Karpas-422 (cell line): ENCODE data around the gene GPX2. TPM values are rescaled to one million over a fixed set of nuclear protein-coding genes. Genes with fewer than 3 reads are reported as not detected.
"Not testable (repeated sequence)": the region's sequence is repeated elsewhere in the genome, so short reads cannot be mapped to it uniquely, and the experiment has no call there.

Experiments
- DNase-seq: peaks from one replicate; pipeline ENCODE4 v3.0.0-alpha.2; 2015
- H2AFZ ChIP-seq: fragments of 200-600 bp; sonication (generic); 2 replicates; pipeline ENCODE4 v1.6.1; 2014; ENCODE audit warnings: antibody characterized with exemption, low read length, mixed read lengths
- H3K27ac ChIP-seq: fragments of 200-600 bp; sonication (generic); 2 replicates; pipeline ENCODE4 v1.5.1; 2014; ENCODE audit warnings: mild to moderate bottlenecking, low read length, moderate library complexity
- H3K27me3 ChIP-seq: fragments of 200-600 bp; sonication (generic); 2 replicates; pipeline ENCODE4 v1.6.1; 2014; ENCODE audit warnings: low read length, mixed read lengths
- H3K36me3 ChIP-seq: fragments of 200-600 bp; sonication (generic); 2 replicates; pipeline ENCODE4 v1.6.1; 2014; ENCODE audit warnings: low read length, mixed read lengths; ENCODE audit not compliant: insufficient read depth
- H3K4me1 ChIP-seq: fragments of 200-600 bp; sonication (generic); 2 replicates; pipeline ENCODE4 v1.6.1; 2014; ENCODE audit warnings: mild to moderate bottlenecking, low read length, mixed read lengths
- H3K4me2 ChIP-seq: fragments of 200-600 bp; sonication (generic); 2 replicates; pipeline ENCODE4 v1.6.1; 2014; ENCODE audit warnings: low read length, low read depth, mild to moderate bottlenecking; ENCODE audit not compliant: poor library complexity, severe bottlenecking
- H3K4me3 ChIP-seq: fragments of 200-600 bp; sonication (generic); 2 replicates; pipeline ENCODE4 v1.5.1; 2014; ENCODE audit warnings: mild to moderate bottlenecking, antibody characterized with exemption, low read length, mixed read lengths
- H3K79me2 ChIP-seq: fragments of 200-600 bp; sonication (generic); 2 replicates; pipeline ENCODE4 v1.6.1; 2014; ENCODE audit warnings: mild to moderate bottlenecking, low read length, mixed read lengths
- H3K9ac ChIP-seq: fragments of 200-600 bp; sonication (generic); 2 replicates; pipeline ENCODE4 v1.6.0; 2014; ENCODE audit warnings: low read length
- H3K9me2 ChIP-seq: fragments of 200-600 bp; sonication (generic), shearing (Covaris generic); replicated peaks from 2 replicates; pipeline ENCODE4 v1.6.0; 2014; ENCODE audit warnings: mild to moderate bottlenecking, low read length, moderate library complexity; ENCODE audit not compliant: insufficient read depth
- H3K9me3 ChIP-seq: fragments of 300-700, 200-600 bp; sonication (generic); 2 replicates; pipeline ENCODE4 v1.6.1; 2014; ENCODE audit warnings: low read length, mixed read lengths
- H4K20me1 ChIP-seq: fragments of 200-600 bp; sonication (generic); 2 replicates; pipeline ENCODE4 v1.6.1; 2014; ENCODE audit warnings: mild to moderate bottlenecking, antibody characterized with exemption, low read length, low read depth; ENCODE audit not compliant: insufficient read depth
- total RNA-seq: library from RNA; depleted of rRNA; stranded (reverse); fragments of >200 nt; shearing (Covaris generic); gene quantifications from 2 replicates; pipeline ENCODE4 v1.2.3, GENCODE V29; 2014; ENCODE audit warnings: low replicate concordance

GPX2 gene
- total RNA-seq, 1 experiment from 2014 or later = not detected

GRCh38 chr14:64919618-64920017 is 22.9 kb downstream of the GPX2 start:
- no peak overlapping the region for H2AFZ ChIP-seq
- peaks cover 99% of the 10 kb centered on the region for H3K79me2 ChIP-seq
- H4K20me1 ChIP-seq = peaks cover 27% of the 10 kb centered on the region
- no peaks in the 10 kb centered on the region for H3K9me3 ChIP-seq
- H3K9me2 ChIP-seq = no peaks in the 10 kb centered on the region
- no peak overlapping the region for H3K9ac ChIP-seq
- no peak overlapping the region for H3K4me2 ChIP-seq
- no peak overlapping the region for H3K4me3 ChIP-seq
- peaks cover 24% of the 10 kb centered on the region for H3K4me1 ChIP-seq
- no peaks in the 10 kb centered on the region for H3K27me3 ChIP-seq
- no peak for DNase-seq
- H3K27ac ChIP-seq = no peak overlapping the region
- peaks cover 47% of the 10 kb centered on the region; the same call in 1 of the 2 replicates for H3K36me3 ChIP-seq

- Histone ChIP-seq H2AFZ (no peak overlapping the region), H3K9ac (no peak overlapping the region), H3K4me2 (no peak overlapping the region), H3K9me2 (no peaks in the 10 kb centered on the region), H3K27ac (no peak overlapping the region), H3K79me2 (peaks cover 99% of the 10 kb centered on the region), H3K4me1 (peaks cover 24% of the 10 kb centered on the region), H4K20me1 (peaks cover 27% of the 10 kb centered on the region), H3K4me3 (no peak overlapping the region), H3K9me3 (no peaks in the 10 kb centered on the region), H3K27me3 (no peaks in the 10 kb centered on the region), H3K36me3 (peaks cover 43% of the 10 kb centered on the region; the same call in 1 of the 2 replicates)
- DNase-seq = no peak
These were observed 23.3 kb downstream of the GPX2 start for GRCh38 chr14:64919215-64919614.

- Histone ChIP-seq H3K9ac (no peak overlapping the region), H3K4me2 (no peak overlapping the region), H2AFZ (no peak overlapping the region), H3K27me3 (no peaks in the 10 kb centered on the region), H4K20me1 (peaks cover 27% of the 10 kb centered on the region), H3K79me2 (peaks cover 89% of the 10 kb centered on the region), H3K9me2 (no peaks in the 10 kb centered on the region), H3K9me3 (no peaks in the 10 kb centered on the region), H3K27ac (no peak overlapping the region), H3K4me1 (peaks cover 29% of the 10 kb centered on the region), H3K4me3 (no peak overlapping the region), H3K36me3 (peaks cover 37% of the 10 kb centered on the region; the same call in 1 of the 2 replicates)
- no peak for DNase-seq
These were observed 24.3 kb downstream of the GPX2 start for GRCh38 chr14:64918216-64918615.

DNA sequence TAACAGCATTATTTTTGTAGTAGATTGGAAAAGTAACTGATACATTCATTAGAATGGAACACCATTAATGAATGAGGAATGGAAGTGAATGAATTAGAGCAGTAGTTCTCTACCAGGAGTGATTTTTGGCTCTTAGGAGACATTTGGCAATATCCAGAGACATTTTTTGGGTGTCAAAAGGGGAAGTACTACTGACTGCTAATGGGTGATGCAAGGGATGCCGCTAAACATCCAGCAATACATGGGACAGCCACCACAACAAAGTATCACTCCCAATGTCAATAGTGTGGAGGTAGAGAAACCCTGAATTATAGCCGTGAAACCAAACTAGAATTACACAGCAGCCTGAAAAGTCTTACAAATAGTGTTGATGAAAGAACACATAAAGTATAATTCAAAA is 26.7 kb downstream of the GPX2 start:
- H3K79me2 ChIP-seq = peaks cover 66% of the 10 kb centered on the region
- H4K20me1 ChIP-seq = peaks cover 17% of the 10 kb centered on the region

DNA sequence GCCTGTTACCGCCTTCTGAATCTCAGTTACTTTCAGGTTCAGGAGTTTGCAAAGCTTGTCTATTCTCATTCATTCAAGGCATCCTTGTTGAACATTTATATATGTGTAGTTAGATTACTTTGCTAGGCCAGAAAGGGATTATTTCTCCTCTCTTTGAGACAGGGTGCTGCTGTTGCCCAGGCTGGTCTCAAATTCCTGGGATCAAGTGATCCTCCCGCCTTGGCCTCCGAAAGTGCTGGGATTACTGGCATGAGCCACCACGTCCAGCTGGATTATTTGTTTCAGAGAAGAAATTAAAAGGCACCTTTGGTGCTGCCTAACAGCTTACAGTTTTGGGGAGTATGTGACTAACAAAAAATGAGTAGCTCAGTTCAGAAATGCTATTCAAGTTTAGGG is 27.5 kb downstream of the GPX2 start:
- H3K4me3 ChIP-seq = peak overlapping the region; percentile 87
- no peaks in the 10 kb centered on the region for H3K27me3 ChIP-seq
- H3K9me3 ChIP-seq = no peaks in the 10 kb centered on the region
- H3K36me3 ChIP-seq = peaks cover 19% of the 10 kb centered on the region; the same call in 1 of the 2 replicates
- peaks cover 58% of the 10 kb centered on the region for H3K79me2 ChIP-seq
- peak overlapping the region; percentile 90 for H3K9ac ChIP-seq
- peaks cover 11% of the 10 kb centered on the region for H4K20me1 ChIP-seq
- H3K27ac ChIP-seq = peak overlapping the region; percentile 63
- H2AFZ ChIP-seq = no peak overlapping the region
- DNase-seq = no peak
- H3K4me2 ChIP-seq = peak overlapping the region; percentile 82
- no peaks in the 10 kb centered on the region for H3K9me2 ChIP-seq
- H3K4me1 ChIP-seq = peaks cover 26% of the 10 kb centered on the region

More for the DNA sequence above, 26.7 kb downstream of the GPX2 start:
- Histone ChIP-seq H3K27ac (0 out of 2 replicates have a peak overlapping the region, but pooled peaks have one; percentile 63), H3K9ac (peak overlapping the region; percentile 90; the same call in 1 of the 2 replicates), H2AFZ (no peak overlapping the region), H3K27me3 (no peaks in the 10 kb centered on the region), H3K4me1 (peaks cover 29% of the 10 kb centered on the region), H3K4me2 (peak overlapping the region; percentile 82), H3K36me3 (peaks cover 26% of the 10 kb centered on the region; the same call in 1 of the 2 replicates), H3K9me3 (no peaks in the 10 kb centered on the region), H3K4me3 (peak overlapping the region; percentile 87), H3K9me2 (no peaks in the 10 kb centered on the region)
- no peak for DNase-seq

- no peaks in the 10 kb centered on the region for H3K9me3 ChIP-seq
- H3K27me3 ChIP-seq = no peaks in the 10 kb centered on the region
- peaks cover 18% of the 10 kb centered on the region; the same call in 1 of the 2 replicates for H3K36me3 ChIP-seq
- peak within 1 kb of the TSS; percentile 63 for H3K27ac ChIP-seq
- peak; percentile 100 for DNase-seq
- peaks cover 11% of the 10 kb centered on the region; the same call in 1 of the 2 replicates for H4K20me1 ChIP-seq
- peak within 1 kb of the TSS; percentile 90 for H3K9ac ChIP-seq
- peaks cover 52% of the 10 kb centered on the region for H3K79me2 ChIP-seq
- H3K4me3 ChIP-seq = peak within 1 kb of the TSS; percentile 87
- no peaks in the 10 kb centered on the region for H3K9me2 ChIP-seq
- H2AFZ ChIP-seq = peak within 1 kb of the TSS; percentile 95
- peak within 1 kb of the TSS; percentile 82 for H3K4me2 ChIP-seq
- peaks cover 26% of the 10 kb centered on the region for H3K4me1 ChIP-seq
These were observed 28.1 kb downstream of the GPX2 start, which contains the start of gene CHURC1 for GRCh38 chr14:64914237-64915028. Gene CHURC1 (plus strand): TSS chr14:64914455. CDS start chr14:64914496, 41 bp downstream.

DNA sequence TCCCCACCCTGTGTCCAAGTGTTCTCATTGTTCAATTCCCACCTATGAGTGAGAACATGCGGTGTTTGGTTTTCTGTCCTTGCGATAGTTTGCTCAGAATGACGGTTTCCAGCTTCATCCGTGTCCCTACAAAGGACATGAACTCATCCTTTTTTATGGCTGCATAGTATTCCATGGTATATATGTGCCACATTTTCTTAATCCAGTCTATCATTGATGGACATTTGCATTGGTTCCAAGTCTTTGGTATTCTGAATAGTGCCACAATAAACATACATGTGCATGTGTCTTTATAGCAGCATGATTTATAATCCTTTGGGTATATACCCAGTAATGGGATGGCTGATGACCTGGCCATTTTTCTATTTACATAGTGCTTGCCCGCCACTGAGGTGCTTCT is 29.1 kb downstream of the GPX2 start:
- H3K9ac ChIP-seq, H3K27ac ChIP-seq, DNase-seq, H3K27me3 ChIP-seq, H3K9me3 ChIP-seq, H3K9me2 ChIP-seq: not testable (repeated sequence)
- H3K4me2 ChIP-seq = peak overlapping the region; percentile 82
- peaks cover 43% of the 10 kb centered on the region for H3K79me2 ChIP-seq
- H3K36me3 ChIP-seq = peaks cover 13% of the 10 kb centered on the region; the same call in 1 of the 2 replicates
- H2AFZ ChIP-seq = peak overlapping the region; percentile 95; the same call in 1 of the 2 replicates
- H4K20me1 ChIP-seq = peaks cover 11% of the 10 kb centered on the region; the same call in 1 of the 2 replicates
- peak overlapping the region; percentile 87; the same call in 1 of the 2 replicates for H3K4me3 ChIP-seq
- peaks cover 26% of the 10 kb centered on the region for H3K4me1 ChIP-seq

- Histone ChIP-seq H3K36me3 (peaks cover 8% of the 10 kb centered on the region; the same call in 1 of the 2 replicates), H3K4me2 (no peak overlapping the region), H3K4me3 (no peak overlapping the region), H3K27me3 (no peaks in the 10 kb centered on the region), H3K9ac (no peak overlapping the region), H3K9me3 (no peaks in the 10 kb centered on the region), H2AFZ (no peak overlapping the region), H4K20me1 (peaks cover 11% of the 10 kb centered on the region; the same call in 1 of the 2 replicates), H3K4me1 (peaks cover 18% of the 10 kb centered on the region), H3K27ac (no peak overlapping the region), H3K9me2 (no peaks in the 10 kb centered on the region), H3K79me2 (peaks cover 30% of the 10 kb centered on the region)
- DNase-seq = no peak
These were observed 30.3 kb downstream of the GPX2 start for GRCh38 chr14:64912261-64912660.
